Activated CD4-positive, alpha-beta T cell treated with anti-CD3 and anti-CD28 coated beads for 36 hours (primary cell): Measurements from ENCODE around the gene SEC63. TPM values are rescaled to one million over a fixed set of nuclear protein-coding genes. Genes with fewer than 3 reads are reported as not detected.

Experiments
- ATAC-seq: fragments of 200-7000 bp; cut with Tn5 transposase; one replicate; pipeline ENCODE4 v1.10.0; 2021; ENCODE audit warnings: mild to moderate bottlenecking, moderate library complexity
- CTCF ChIA-PET: fragments of 350-600 bp; sonication (Branson Sonifier 250); formaldehyde crosslinking; loops from one replicate; lab custom pipeline; 2021; ENCODE audit warnings: antibody characterized with exemption; lab: Charles Lee
- POLR2A ChIA-PET: fragments of 350-600 bp; sonication (Branson Sonifier 250); formaldehyde crosslinking; loops from one replicate; lab custom pipeline; 2021; ENCODE audit warnings: antibody characterized with exemption, inconsistent platforms; lab: Charles Lee
- DNase-seq: peaks from one replicate; pipeline ENCODE4 v3.0.0-alpha.2; 2020
- H3K27ac Mint-ChIP-seq: one replicate; pipeline ENCODE4 v1.8.0; 2021; ENCODE audit warnings: mixed read lengths
- H3K27me3 Mint-ChIP-seq: one replicate; pipeline ENCODE4 v1.8.0; 2021; ENCODE audit warnings: mixed read lengths
- H3K36me3 Mint-ChIP-seq: one replicate; pipeline ENCODE4 v1.8.0; 2021; ENCODE audit warnings: low read depth, mixed read lengths
- H3K4me1 Mint-ChIP-seq: one replicate; pipeline ENCODE4 v1.8.0; 2021; ENCODE audit warnings: mixed read lengths
- H3K4me3 Mint-ChIP-seq: one replicate; pipeline ENCODE4 v1.8.0; 2021; ENCODE audit warnings: mild to moderate bottlenecking, moderate library complexity, mixed read lengths
- H3K9me3 Mint-ChIP-seq: one replicate; pipeline ENCODE4 v1.8.0; 2021; ENCODE audit warnings: low read depth, mixed read lengths
- intact Hi-C, 2 experiments: fragments of 100-400 bp; cut with DNase I in 1 of 2; cut with micrococcal nuclease in 1 of 2; formaldehyde crosslinking; loops; one replicate each; pipeline versions ENCODE4 v1.14.2 to v1.15.1; 2022 to 2024; cut with DNase I, micrococcal nuclease
- total RNA-seq, 2 experiments: library from RNA; stranded (reverse); gene quantifications; one replicate each; pipeline ENCODE4 v1.2.3, GENCODE V29; 2021

SEC63 gene
- total RNA-seq, 2 experiments from 2014 or later = 98.7 to 100 TPM

GRCh38 chr6:107819217-107819616 lies 138.8 kb downstream of the SEC63 start:
- Mint-ChIP-seq H3K4me3 (peak overlapping the region; percentile 87), H3K36me3 (peaks cover 7% of the 10 kb centered on the region), H3K27me3 (no peaks in the 10 kb centered on the region), H3K27ac (peak overlapping the region; percentile 98), H3K4me1 (peaks cover 82% of the 10 kb centered on the region), H3K9me3 (no peaks in the 10 kb centered on the region)
- intact Hi-C loops = loop anchor here in 1 of 2 experiments (2.0 kb wide), 1 partner anchor 106 kb away; no protein-coding TSS in a partner anchor
- DNase-seq (peak; percentile 63), ATAC-seq (peak; percentile 11)
- POLR2A ChIA-PET = interaction anchor here (1.0 to 1.4 kb wide), 2 partner anchors 13 to 66 kb away, joined by 3 to 5 read pairs; no protein-coding TSS in a partner anchor
- CTCF ChIA-PET = interaction anchor here (0.5 to 4.1 kb wide), 8 partner anchors 21 to 125 kb away, joined by 3 to 20 read pairs (median 4); no protein-coding TSS in a partner anchor

GRCh38 chr6:107818272-107818671 lies 139.7 kb downstream of the SEC63 start:
- peak overlapping the region; percentile 98 for H3K27ac Mint-ChIP-seq
- H3K4me1 Mint-ChIP-seq = peaks cover 76% of the 10 kb centered on the region
- ATAC-seq (no peak), DNase-seq (no peak)
- no peaks in the 10 kb centered on the region for H3K27me3 Mint-ChIP-seq
- POLR2A ChIA-PET = interaction anchor here (0.5 to 1.4 kb wide), 5 partner anchors 12 to 105 kb away, joined by 3 to 6 read pairs (median 4); no protein-coding TSS in a partner anchor
- intact Hi-C loops = loop anchor here in 1 of 2 experiments (2.0 kb wide), 1 partner anchor 105 kb away; no protein-coding TSS in a partner anchor
- peaks cover 10% of the 10 kb centered on the region for H3K36me3 Mint-ChIP-seq
- no peaks in the 10 kb centered on the region for H3K9me3 Mint-ChIP-seq
- CTCF ChIA-PET = interaction anchor here (0.6 to 4.1 kb wide), 13 partner anchors 12 to 143 kb away, joined by 3 to 20 read pairs (median 4); no protein-coding TSS in a partner anchor
- peak overlapping the region; percentile 62 for H3K4me3 Mint-ChIP-seq

- peaks cover 10% of the 10 kb centered on the region for H3K36me3 Mint-ChIP-seq
- ATAC-seq (peak; percentile 18), DNase-seq (no peak)
- peaks cover 72% of the 10 kb centered on the region for H3K4me1 Mint-ChIP-seq
- H3K27ac Mint-ChIP-seq = peak overlapping the region; percentile 98
- H3K4me3 Mint-ChIP-seq = peak overlapping the region; percentile 62
- H3K27me3 Mint-ChIP-seq = no peaks in the 10 kb centered on the region
- POLR2A ChIA-PET = interaction anchor here (0.5 to 1.4 kb wide), 4 partner anchors 21 to 105 kb away, joined by 3 to 6 read pairs (median 4); no protein-coding TSS in a partner anchor
- no peaks in the 10 kb centered on the region for H3K9me3 Mint-ChIP-seq
- intact Hi-C loops = loop anchor here in 1 of 2 experiments (2.0 kb wide), 1 partner anchor 105 kb away; no protein-coding TSS in a partner anchor
- CTCF ChIA-PET = interaction anchor here (0.6 to 4.1 kb wide), 11 partner anchors 11 to 143 kb away, joined by 3 to 20 read pairs (median 4); no protein-coding TSS in a partner anchor
Observed at GRCh38 chr6:107817784-107818183, 140.2 kb downstream of the SEC63 start.

Other genes with a start within 250 kb of the SEC63 start
- 10 to 100 TPM in 1 of 2 experiments, 1 to 10 TPM in 1; 9.0 to 11.0 TPM for gene SCML4, start 133.9 kb downstream of the SEC63 start, total RNA-seq
- gene OSTM1, start 116.5 kb upstream of the SEC63 start, total RNA-seq = 1 to 10 TPM; 5.5 to 7.3 TPM
- gene NR2E1, start 207.8 kb upstream of the SEC63 start, total RNA-seq = not detected